Measurements from ENCODE around the gene LYAR.

- TF ChIP-seq CTCF (IDR thresholded peaks at IDR 0.05; ENCODE audit: low read length) (no peak), EZH2 (IDR thresholded peaks at IDR 0.05; ENCODE audit: borderline replicate concordance, low read length) (no peak)
Observed at GRCh38 chr4:4259484-4260100, 30.4 kb downstream of the LYAR start.

All from OCI-LY1 (cell line).